BE2C (cell line): Measurements from ENCODE around the gene MNS1.
A peak's percentile ranks its signal among the peaks of the same experiment; 100 is the strongest.
"Not testable (repeated sequence)": the region's sequence is repeated elsewhere in the genome, so short reads cannot be mapped to it uniquely, and the experiment has no call there.

ENCODE experiments used
- DNase-seq: peaks from one replicate; pipeline ENCODE4 v3.0.0-alpha.2; 2020
- H3K27me3 ChIP-seq: fragments of 250-450 bp; sonication (Bioruptor Pico); 2 replicates; pipeline ENCODE4 v1.5.1; 2020; ENCODE audit warnings: mild to moderate bottlenecking
- H3K36me3 ChIP-seq: fragments of 250-450 bp; sonication (Bioruptor Pico); 2 replicates; pipeline ENCODE4 v1.5.1; 2020; ENCODE audit warnings: mild to moderate bottlenecking
- H3K4me1 ChIP-seq: fragments of 250-450 bp; sonication (Bioruptor Pico); 2 replicates; pipeline ENCODE4 v1.5.1; 2020
- H3K4me3 ChIP-seq: 2 replicates; pipeline ENCODE4 v1.5.1; 2011; ENCODE audit warnings: low read depth, low read length
- H3K9me3 ChIP-seq: fragments of 250-450 bp; sonication (Bioruptor Pico); 2 replicates; pipeline ENCODE4 v1.5.1; 2020
- CTCF ChIP-seq: IDR thresholded peaks from 2 replicates; pipeline ENCODE4 v1.5.1; 2012; ENCODE audit warnings: mild to moderate bottlenecking, low read depth, low read length

MNS1 gene

DNA sequence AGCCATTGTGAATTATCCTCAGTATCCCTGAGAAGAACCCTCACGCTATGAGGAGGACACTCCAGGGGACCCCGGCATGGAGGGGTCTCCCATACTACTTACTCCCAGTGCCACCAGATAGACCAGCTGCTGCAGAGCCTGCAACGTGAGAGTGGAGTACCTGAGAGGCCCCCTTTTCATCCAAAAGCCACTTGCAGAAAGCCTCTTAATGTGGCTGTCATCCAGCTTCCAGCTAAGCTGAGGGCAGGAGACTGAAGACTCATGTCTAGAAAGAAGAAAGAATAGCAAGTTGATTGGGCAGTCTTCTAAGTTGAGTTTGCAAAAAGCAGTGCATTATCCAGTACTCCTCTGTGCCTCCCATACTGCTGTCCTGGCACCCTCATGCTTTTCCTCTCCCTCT is 27.3 kb upstream of the MNS1 start:
- Histone ChIP-seq H3K36me3 (no peaks in the 10 kb centered on the region), H3K9me3 (no peaks in the 10 kb centered on the region), H3K4me1 (no peaks in the 10 kb centered on the region), H3K4me3 (no peak overlapping the region), H3K27me3 (no peaks in the 10 kb centered on the region)
- TF ChIP-seq CTCF = no peak
- no peak for DNase-seq

DNA sequence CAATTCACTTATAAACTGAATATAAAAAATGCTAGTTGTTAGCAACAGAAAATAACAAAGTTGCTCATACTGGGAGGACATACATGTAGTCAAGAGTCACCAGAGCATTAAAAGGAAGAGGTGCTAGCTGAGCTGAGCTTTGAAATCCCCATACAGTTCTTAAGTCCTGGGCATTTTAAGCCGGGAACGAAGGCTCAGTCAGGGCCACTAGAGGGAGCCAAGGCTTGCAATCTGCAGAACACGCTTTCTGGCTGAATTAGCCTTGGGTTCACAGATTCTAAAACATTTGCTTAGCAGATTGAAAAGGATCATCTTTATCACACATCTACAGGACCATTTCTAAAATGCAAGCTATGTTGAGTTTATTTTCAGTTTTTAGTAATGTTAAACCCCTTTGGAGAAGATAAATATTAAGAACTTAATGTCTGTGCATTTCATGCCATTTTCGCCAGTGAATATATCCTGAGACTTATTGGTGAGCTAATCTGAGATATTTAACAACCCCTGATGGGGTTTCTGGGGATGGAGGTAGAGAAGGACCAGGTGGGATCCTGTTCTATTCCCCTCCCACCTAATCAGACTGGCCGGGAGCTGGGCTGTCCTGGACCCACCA is 26.3 kb upstream of the MNS1 start:
- Histone ChIP-seq H3K4me1 (no peaks in the 10 kb centered on the region), H3K9me3 (no peaks in the 10 kb centered on the region), H3K36me3 (no peaks in the 10 kb centered on the region), H3K27me3 (no peaks in the 10 kb centered on the region), H3K4me3 (no peak overlapping the region)
- DNase-seq = peak; percentile 73
- TF ChIP-seq CTCF = peak; percentile 98

DNA sequence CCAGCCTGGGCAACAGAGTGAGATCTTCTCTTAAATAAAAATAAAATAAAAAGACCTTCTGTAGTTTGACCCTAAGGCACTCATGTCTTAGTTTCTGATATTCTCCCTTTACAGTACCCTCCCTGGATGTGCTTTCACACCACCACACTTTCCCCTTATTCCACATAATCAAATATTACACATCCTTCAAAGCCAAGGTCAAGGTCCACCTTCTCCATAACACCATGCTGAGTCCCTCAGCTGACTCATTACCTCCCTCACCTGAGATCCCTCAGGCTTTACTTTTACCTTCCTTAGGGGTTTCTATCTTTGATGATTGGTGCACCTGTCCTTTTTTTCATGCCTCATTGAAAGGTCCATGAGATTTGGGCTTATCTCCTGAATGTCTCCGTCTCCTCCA is 25.5 kb upstream of the MNS1 start:
- H3K36me3 ChIP-seq = no peaks in the 10 kb centered on the region
- H3K4me1 ChIP-seq = no peaks in the 10 kb centered on the region
- TF ChIP-seq CTCF = no peak
- H3K27me3 ChIP-seq = no peaks in the 10 kb centered on the region
- H3K4me3 ChIP-seq = no peak overlapping the region
- no peak for DNase-seq
- H3K9me3 ChIP-seq = no peaks in the 10 kb centered on the region

DNA sequence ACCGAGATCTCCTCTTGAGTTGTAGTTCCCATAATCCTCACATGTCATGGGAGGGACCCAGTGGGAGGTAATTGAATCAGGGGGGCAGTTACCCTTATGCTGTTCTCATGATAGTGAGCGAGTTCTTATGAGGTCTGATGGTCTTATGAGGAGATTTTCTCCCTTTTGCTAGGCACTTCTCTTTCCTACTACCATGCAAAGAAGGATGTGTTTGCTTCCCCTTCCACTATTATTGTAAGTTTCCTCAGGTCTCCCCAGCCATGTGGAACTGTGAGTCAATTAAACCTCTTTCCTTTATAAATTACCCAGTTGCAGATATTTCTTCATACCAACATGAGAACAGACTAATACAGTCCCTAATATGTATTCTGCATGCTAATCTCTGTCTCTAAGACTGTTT is 21.3 kb upstream of the MNS1 start:
- H3K4me3 ChIP-seq, H3K27me3 ChIP-seq, DNase-seq, H3K4me1 ChIP-seq, H3K36me3 ChIP-seq, H3K9me3 ChIP-seq: not testable (repeated sequence)

- H3K27me3 ChIP-seq, DNase-seq, H3K36me3 ChIP-seq, H3K4me3 ChIP-seq, H3K9me3 ChIP-seq, H3K4me1 ChIP-seq: not testable (repeated sequence)
Observed at GRCh38 chr15:56485426-56485825, 20.5 kb upstream of the MNS1 start.

DNA sequence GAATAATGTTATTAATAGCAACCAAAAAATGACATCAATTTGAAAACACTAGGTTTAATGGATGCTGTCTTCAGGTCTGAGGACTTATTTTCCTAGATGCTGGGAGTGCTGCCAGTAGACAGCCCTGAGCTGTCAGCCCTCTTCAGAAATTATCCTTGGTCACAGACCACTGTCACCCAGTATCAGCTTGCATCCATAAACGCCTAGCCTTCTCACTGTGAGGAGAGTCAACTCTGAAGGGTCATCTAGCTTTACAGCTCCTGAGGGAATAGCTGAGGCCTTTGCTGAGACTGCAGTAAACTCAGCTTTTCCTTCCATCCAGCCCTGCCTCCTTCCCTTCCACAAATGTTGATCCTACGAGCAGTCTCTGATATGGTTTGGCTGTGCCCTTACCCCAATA is 19.4 kb upstream of the MNS1 start:
- H3K4me1 ChIP-seq = no peaks in the 10 kb centered on the region
- no peaks in the 10 kb centered on the region for H3K27me3 ChIP-seq
- no peak overlapping the region for H3K4me3 ChIP-seq
- no peak for DNase-seq
- H3K36me3 ChIP-seq = no peaks in the 10 kb centered on the region
- H3K9me3 ChIP-seq = no peaks in the 10 kb centered on the region
- TF ChIP-seq CTCF = no peak

GRCh38 chr15:56475351-56475750 is 10.4 kb upstream of the MNS1 start:
- no peaks in the 10 kb centered on the region for H3K9me3 ChIP-seq
- DNase-seq = no peak
- H3K4me1 ChIP-seq = peaks cover 11% of the 10 kb centered on the region
- no peaks in the 10 kb centered on the region for H3K27me3 ChIP-seq
- no peak overlapping the region for H3K4me3 ChIP-seq
- TF ChIP-seq CTCF = no peak
- H3K36me3 ChIP-seq = no peaks in the 10 kb centered on the region
